MM.1S (cell line): ENCODE results near the gene SLFN14.
"Not testable (repeated sequence)": the region's sequence is repeated elsewhere in the genome, so short reads cannot be mapped to it uniquely, and the experiment has no call there.

ENCODE experiments used
- CTCF ChIP-seq: fragments of 300-600 bp; sonication (generic); IDR thresholded peaks from 2 replicates; pipeline ENCODE4 v1.5.1; 2016; ENCODE audit warnings: antibody characterized with exemption, low read length, mixed read lengths
- EZH2 ChIP-seq: fragments of 300-600 bp; sonication (generic); optimal IDR thresholded peaks from 2 replicates; pipeline ENCODE3; 2017; ENCODE audit warnings: low read depth, mild to moderate bottlenecking, antibody characterized with exemption, low read length, mixed read lengths
- EZH2phosphoT487 ChIP-seq: fragments of 300-600 bp; sonication (generic); IDR thresholded peaks from 2 replicates; pipeline ENCODE4 v1.6.1; 2018; ENCODE audit warnings: antibody characterized with exemption, low read length

GRCh38 chr17:35518431-35518830, 42.2 kb downstream of the SLFN14 start:
- not testable (repeated sequence) for TF ChIP-seq EZH2, CTCF, EZH2phosphoT487
